Stimulated activated CD4-positive, alpha-beta T cell treated with anti-CD3 and anti-CD28 coated beads, Interleukin-4, amount 100 ng/mL, for 24 hours (primary cell): ENCODE data around the gene ATRAID.
A peak's percentile ranks its signal among the peaks of the same experiment; 100 is the strongest.

Experiments used
- DNase-seq: peaks from one replicate; pipeline ENCODE4 v3.0.0-alpha.2; 2020

The ATRAID gene

GRCh38 chr2:27220091-27220490 is 8.2 kb downstream of the ATRAID start:
- DNase-seq, result no peak

DNA sequence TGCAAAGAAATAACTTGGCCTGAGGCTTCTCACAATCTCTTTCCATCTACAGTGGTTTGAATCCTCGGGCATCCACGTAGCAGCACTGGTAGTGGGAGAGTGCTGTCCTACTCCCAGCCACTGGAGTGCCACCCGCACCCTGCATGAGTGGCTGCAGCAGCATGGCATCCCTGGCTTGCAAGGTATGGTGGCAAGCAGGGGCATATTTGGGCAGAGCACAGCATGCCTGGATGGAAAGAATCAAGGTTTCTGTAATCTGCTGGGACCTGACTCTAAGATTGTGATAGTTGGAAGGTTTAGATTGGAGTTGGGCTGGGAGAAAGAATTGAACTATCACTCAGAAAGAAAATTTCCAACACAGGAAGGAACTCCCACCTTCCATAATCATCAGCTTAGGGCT is 9.3 kb downstream of the ATRAID start:
- no peak for DNase-seq

DNA sequence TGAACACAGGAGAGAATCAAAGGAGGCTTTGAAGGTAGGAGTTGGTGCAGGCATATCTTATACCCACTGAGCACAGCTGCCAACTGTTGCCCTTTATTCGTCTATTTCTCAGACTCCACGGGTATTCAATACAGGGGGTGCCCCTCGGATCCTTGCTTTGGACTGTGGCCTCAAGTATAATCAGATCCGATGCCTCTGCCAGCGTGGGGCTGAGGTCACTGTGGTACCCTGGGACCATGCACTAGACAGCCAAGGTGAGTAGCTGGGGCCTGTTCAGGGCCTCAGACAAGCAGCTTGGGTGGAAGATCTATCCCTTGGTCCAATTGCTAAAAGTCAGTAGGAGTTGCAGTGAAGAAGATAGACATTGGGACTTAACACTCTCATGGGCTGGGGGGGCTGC is 10.6 kb downstream of the ATRAID start:
- no peak for DNase-seq

GRCh38 chr2:27223416-27223815 is 11.6 kb downstream of the ATRAID start:
- DNase-seq, result no peak

DNA sequence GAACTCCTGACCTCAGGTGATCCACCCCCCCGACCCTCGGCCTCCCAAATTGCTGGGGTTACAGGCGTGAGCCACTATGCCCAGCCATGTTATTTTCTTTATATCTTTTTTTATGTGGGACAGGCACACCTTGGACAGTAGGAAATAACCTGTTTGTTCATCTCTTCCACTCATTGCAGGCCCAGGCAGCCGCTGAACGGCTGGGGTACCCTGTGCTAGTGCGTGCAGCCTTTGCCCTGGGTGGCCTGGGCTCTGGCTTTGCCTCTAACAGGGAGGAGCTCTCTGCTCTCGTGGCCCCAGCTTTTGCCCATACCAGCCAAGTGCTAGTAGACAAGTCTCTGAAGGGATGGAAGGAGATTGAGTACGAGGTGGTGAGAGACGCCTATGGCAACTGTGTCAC is 13.7 kb downstream of the ATRAID start:
- DNase-seq, result no peak

- no peak for DNase-seq
These were observed 15.7 kb downstream of the ATRAID start for GRCh38 chr2:27227501-27227900.

- no peak for DNase-seq
These were observed 20.1 kb downstream of the ATRAID start for GRCh38 chr2:27231921-27232320.

- DNase-seq, result no peak
These were observed 21.5 kb downstream of the ATRAID start for GRCh38 chr2:27233341-27233740.

DNA sequence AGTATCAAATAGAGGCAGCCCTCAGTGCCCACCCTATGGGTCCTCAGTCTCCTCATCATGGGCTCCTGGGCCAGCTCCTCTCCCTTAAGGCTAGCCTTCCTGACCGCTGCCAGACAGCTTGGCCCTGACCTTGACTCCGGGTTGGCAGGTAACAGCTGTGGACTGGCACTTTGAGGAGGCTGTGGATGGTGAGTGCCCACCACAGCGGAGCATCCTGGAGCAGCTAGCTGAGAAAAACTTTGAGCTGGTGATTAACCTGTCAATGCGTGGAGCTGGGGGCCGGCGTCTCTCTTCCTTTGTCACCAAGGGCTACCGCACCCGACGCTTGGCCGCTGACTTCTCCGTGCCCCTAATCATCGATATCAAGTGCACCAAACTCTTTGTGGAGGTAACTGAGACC is 24.3 kb downstream of the ATRAID start:
- no peak for DNase-seq

- no peak for DNase-seq
These were observed 24.8 kb downstream of the ATRAID start for GRCh38 chr2:27236626-27237025.

GRCh38 chr2:27237341-27237945 is 25.6 kb downstream of the ATRAID start:
- no peak for DNase-seq

GRCh38 chr2:27238976-27239375 is 27.1 kb downstream of the ATRAID start:
- DNase-seq, result no peak

- no peak for DNase-seq
These were observed 28.6 kb downstream of the ATRAID start for GRCh38 chr2:27240406-27240805.

- DNase-seq, result no peak
These were observed 30.1 kb downstream of the ATRAID start for GRCh38 chr2:27241761-27242613.

GRCh38 chr2:27242614-27242951 is 30.7 kb downstream of the ATRAID start:
- DNase-seq, result no peak

- DNase-seq, result no peak
These were observed 31.7 kb downstream of the ATRAID start for GRCh38 chr2:27243391-27244130.

GRCh38 chr2:27245116-27245515 is 33.3 kb downstream of the ATRAID start:
- no peak for DNase-seq

DNA sequence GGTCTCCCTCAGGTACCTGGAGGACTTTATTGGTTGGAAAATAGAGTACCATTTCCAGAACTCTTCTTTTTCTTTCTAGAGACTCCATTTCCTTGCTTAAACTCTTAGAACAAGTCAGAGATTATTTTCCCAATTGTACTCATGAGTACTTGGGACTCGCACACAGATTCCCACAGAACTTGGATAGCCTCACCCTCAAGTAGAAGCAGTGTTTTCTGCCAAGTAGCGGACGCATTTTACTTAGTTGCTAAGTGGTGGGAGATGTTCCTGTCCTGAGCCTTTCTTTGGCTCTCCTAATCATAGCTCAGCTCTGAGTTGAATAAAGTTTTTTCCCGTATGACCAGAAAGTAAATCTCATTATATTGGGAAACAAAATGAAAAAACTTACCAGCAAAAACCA is 33.8 kb downstream of the ATRAID start:
- DNase-seq, result no peak

DNA sequence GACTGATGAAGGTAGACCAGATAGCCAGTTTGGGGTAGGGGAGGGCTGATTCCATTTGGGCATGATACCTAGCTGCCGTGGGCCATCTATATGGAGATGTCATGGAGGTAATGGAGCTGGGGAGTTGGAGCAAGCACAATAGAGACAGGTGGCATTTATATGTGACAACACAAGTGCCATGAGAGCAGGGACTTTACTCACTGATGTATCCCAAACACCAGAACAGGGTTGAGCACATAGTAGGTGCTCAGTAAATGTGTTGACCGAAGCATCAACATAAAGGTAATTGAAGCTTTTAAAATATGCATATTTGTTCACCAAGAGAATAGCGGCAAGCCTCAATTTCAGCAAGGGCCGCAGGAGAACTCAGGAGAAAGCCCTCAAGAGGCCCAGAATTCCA is 36.1 kb downstream of the ATRAID start:
- no peak for DNase-seq

- no peak for DNase-seq
These were observed 37.5 kb downstream of the ATRAID start for GRCh38 chr2:27249159-27249890.

DNA sequence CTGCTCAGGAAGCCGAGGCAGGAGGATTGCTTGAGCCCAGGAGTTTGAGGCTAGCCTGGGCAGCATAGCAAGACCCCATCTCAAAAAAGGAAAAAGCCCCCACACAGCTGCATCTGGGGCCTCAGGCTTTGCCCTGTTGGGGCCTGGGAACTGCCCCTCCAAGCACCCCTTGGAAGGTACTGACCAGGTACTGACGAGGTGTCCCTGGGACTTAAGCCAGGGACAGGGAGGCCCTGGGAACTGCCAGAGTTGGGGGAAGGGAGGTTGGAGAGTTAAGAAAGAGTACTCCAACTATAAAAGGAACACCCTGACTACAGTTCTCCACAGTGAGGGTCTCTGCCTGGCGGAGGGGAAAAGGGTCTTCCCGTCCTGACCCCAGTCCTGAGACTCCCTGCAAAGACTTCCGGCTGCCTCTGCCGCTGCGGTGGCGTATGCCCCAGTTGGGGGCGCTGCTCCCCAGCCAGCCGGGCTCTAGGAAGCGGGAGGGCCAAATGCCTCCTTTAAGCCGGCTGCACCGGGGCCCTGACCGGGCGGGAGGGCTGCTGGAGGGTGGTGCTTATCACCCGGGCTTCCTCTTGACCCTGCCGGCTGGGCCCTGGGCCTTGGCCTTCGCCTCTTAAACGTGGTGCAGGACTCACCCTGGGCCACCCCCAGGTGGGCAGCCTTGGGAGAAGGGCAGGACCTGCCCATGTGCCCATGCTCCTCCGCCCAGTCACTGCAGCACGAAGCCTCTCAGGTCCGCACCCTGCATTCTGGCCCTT is 38.2 kb downstream of the ATRAID start:
- DNase-seq, result peak; percentile 56

DNA sequence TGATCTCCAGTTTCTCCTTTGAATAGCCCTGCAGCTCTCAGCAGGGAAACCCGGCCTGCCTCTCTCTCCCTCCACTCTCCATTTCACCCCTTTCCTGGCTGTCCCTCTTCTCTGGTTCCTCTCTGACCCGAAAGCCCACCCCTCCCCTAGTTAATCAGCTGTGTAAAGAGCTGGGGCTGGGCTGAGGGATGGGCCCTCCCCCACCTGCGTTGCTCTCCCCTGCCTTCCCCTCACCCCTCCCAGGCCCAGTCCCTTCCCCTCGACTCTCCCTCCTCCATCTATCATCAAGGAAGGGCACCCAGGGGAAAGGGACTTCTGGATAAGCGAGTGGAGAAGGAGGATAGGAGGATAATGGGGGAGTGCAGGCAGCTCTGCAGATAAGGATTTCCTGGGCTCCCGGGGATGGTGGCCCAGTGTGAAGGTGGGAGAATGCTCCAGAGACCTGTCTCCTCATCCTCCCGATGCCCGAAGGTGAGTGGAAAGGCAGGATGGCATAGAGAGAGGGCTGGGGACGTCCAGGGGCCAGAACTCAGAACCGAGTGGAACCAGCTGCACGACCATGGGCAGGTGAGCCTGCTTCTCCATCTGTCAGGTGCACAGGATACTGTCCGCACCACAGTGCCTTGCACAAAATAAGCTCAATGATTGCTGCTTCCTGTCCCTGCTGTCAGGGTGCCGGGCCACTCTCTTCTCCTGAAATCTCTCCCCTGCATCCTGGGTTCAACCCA is 39.0 kb downstream of the ATRAID start:
- no peak for DNase-seq
